Loucy (cell line): ENCODE data around the gene PDE4D.

Source experiments
- H2AFZ ChIP-seq: fragments of 200-600 bp; sonication (generic); 2 replicates; pipeline ENCODE4 v1.6.0; 2016; ENCODE audit warnings: antibody characterized with exemption, mild to moderate bottlenecking, low read length, moderate library complexity
- H3F3A ChIP-seq: fragments of 200-600 bp; 2 replicates; pipeline ENCODE4 v1.6.0; 2016; ENCODE audit warnings: antibody characterized with exemption, low read depth, mild to moderate bottlenecking
- H3K27me3 ChIP-seq: fragments of 200-600 bp; sonication (generic); 2 replicates; pipeline ENCODE4 v1.6.1; 2014; ENCODE audit warnings: low read length, mild to moderate bottlenecking; ENCODE audit not compliant: insufficient read depth, poor library complexity, severe bottlenecking
- H3K36me3 ChIP-seq: fragments of 200-600 bp; sonication (generic); 2 replicates; pipeline ENCODE4 v1.6.1; 2016; ENCODE audit warnings: low read length; ENCODE audit not compliant: insufficient read depth
- H3K4me1 ChIP-seq: fragments of 200-600 bp; sonication (generic); 2 replicates; pipeline ENCODE4 v1.5.1; 2014; ENCODE audit warnings: low read length, mild to moderate bottlenecking; ENCODE audit not compliant: insufficient read depth, poor library complexity, severe bottlenecking
- H3K4me2 ChIP-seq: fragments of 200-600 bp; sonication (generic); 2 replicates; pipeline ENCODE4 v1.6.0; 2014; ENCODE audit warnings: antibody characterized with exemption, low read length, low read depth, mild to moderate bottlenecking; ENCODE audit not compliant: poor library complexity, severe bottlenecking
- H3K4me3 ChIP-seq: fragments of 200-600 bp; sonication (generic); 2 replicates; pipeline ENCODE4 v1.5.1; 2014; ENCODE audit warnings: low read length, mild to moderate bottlenecking, mixed read lengths; ENCODE audit not compliant: poor library complexity, severe bottlenecking
- H3K79me2 ChIP-seq: fragments of 200-600 bp; sonication (generic); 2 replicates; pipeline ENCODE4 v1.6.1; 2014; ENCODE audit warnings: low read length; ENCODE audit not compliant: insufficient read depth
- H3K9ac ChIP-seq: fragments of 200-600 bp; sonication (generic); 2 replicates; pipeline ENCODE4 v1.6.0; 2014; ENCODE audit warnings: mild to moderate bottlenecking, low read depth, low read length, moderate library complexity; ENCODE audit not compliant: poor library complexity, severe bottlenecking
- H3K9me2 ChIP-seq: fragments of 200-600 bp; sonication (generic); replicated peaks from 2 replicates; pipeline ENCODE4 v1.6.1; 2016; ENCODE audit warnings: low read depth, low read length, mixed read lengths
- H3K9me3 ChIP-seq: fragments of 200-600 bp; sonication (generic); 2 replicates; pipeline ENCODE4 v1.6.1; 2014; ENCODE audit warnings: mild to moderate bottlenecking, antibody characterized with exemption, low read length, low read depth; ENCODE audit not compliant: insufficient read depth
- H4K20me1 ChIP-seq: fragments of 200-600 bp; sonication (generic); 2 replicates; pipeline ENCODE4 v1.6.0; 2014; ENCODE audit warnings: antibody characterized with exemption, low read length, mild to moderate bottlenecking; ENCODE audit not compliant: insufficient read depth, poor library complexity, severe bottlenecking
- CTCF ChIP-seq: fragments of 200-600 bp; sonication (generic); conservative IDR thresholded peaks from 2 replicates; pipeline ENCODE4 v1.5.1; 2014; ENCODE audit warnings: mild to moderate bottlenecking, antibody characterized with exemption, low read length
- EZH2phosphoT487 ChIP-seq: fragments of 200-600 bp; IDR thresholded peaks from 2 replicates; pipeline ENCODE4 v1.6.1; 2018; ENCODE audit warnings: antibody characterized with exemption, mild to moderate bottlenecking, moderate library complexity, borderline replicate concordance

Gene PDE4D

DNA sequence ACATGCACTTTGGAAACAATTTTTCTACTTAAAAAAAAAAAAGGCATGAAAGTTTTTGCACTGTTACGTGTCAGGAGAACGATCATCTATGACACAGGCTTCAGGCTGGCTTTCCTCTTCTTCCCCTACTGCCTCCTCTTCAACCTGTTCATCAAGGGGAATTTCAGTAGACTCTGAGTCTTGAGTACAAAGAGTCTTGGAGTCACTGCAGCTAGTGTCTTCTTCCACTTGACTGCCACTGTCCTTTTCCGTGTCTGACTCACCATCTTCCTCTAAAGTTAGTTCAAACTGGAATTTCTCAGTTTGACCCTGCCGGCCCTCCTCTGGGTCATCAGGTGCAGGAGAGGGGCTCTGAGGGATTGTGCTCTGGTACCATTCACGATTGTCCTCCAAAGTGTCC lies 918.9 kb downstream of the PDE4D start:
- Histone ChIP-seq H3K9me3 (no peaks in the 10 kb centered on the region), H4K20me1 (no peaks in the 10 kb centered on the region), H3F3A (no peaks in the 10 kb centered on the region), H2AFZ (no peak overlapping the region), H3K4me3 (no peak overlapping the region), H3K27me3 (no peaks in the 10 kb centered on the region), H3K79me2 (no peaks in the 10 kb centered on the region), H3K4me1 (no peaks in the 10 kb centered on the region), H3K9me2 (no peaks in the 10 kb centered on the region), H3K36me3 (no peaks in the 10 kb centered on the region; the same call in 1 of the 2 replicates), H3K4me2 (no peak overlapping the region), H3K9ac (no peak overlapping the region)
- TF ChIP-seq CTCF (no peak), EZH2phosphoT487 (no peak)

DNA sequence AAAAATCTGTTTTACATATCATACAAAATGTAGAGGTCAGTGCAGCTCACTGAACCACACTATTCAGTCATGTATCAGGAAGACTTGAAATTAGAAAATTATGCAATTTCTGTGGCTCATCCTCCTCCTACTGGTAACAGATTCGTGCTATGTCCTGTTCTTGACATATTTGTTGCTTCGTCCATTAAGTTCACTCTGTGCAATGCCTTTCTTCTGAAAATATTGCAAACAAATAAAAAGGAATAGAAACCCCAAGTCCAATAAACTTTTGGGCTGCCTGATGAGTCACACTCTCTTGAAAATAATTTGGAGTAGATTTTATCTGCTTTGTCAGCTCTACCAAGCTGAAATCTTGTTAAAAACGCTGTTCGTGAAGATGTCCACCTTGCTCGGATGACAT lies 919.4 kb downstream of the PDE4D start:
- no peaks in the 10 kb centered on the region for H4K20me1 ChIP-seq
- no peak overlapping the region for H2AFZ ChIP-seq
- no peaks in the 10 kb centered on the region for H3K9me2 ChIP-seq
- no peaks in the 10 kb centered on the region for H3K27me3 ChIP-seq
- no peak for TF ChIP-seq CTCF
- no peak for TF ChIP-seq EZH2phosphoT487
- H3K36me3 ChIP-seq: no peaks in the 10 kb centered on the region; the same call in 1 of the 2 replicates
- H3K9ac ChIP-seq: no peak overlapping the region
- H3K9me3 ChIP-seq: no peaks in the 10 kb centered on the region
- no peak overlapping the region for H3K4me2 ChIP-seq
- H3K79me2 ChIP-seq: no peaks in the 10 kb centered on the region
- H3F3A ChIP-seq: no peaks in the 10 kb centered on the region
- no peak overlapping the region for H3K4me3 ChIP-seq
- no peaks in the 10 kb centered on the region for H3K4me1 ChIP-seq

- no peak overlapping the region for H3K4me2 ChIP-seq
- no peaks in the 10 kb centered on the region for H4K20me1 ChIP-seq
- no peaks in the 10 kb centered on the region; the same call in 1 of the 2 replicates for H3K36me3 ChIP-seq
- H3K9me2 ChIP-seq: no peaks in the 10 kb centered on the region
- H3K9ac ChIP-seq: no peak overlapping the region
- no peak overlapping the region for H3K4me3 ChIP-seq
- no peaks in the 10 kb centered on the region for H3K9me3 ChIP-seq
- no peaks in the 10 kb centered on the region for H3F3A ChIP-seq
- H3K4me1 ChIP-seq: no peaks in the 10 kb centered on the region
- no peaks in the 10 kb centered on the region for H3K27me3 ChIP-seq
- H3K79me2 ChIP-seq: no peaks in the 10 kb centered on the region
- H2AFZ ChIP-seq: no peak overlapping the region
- TF ChIP-seq EZH2phosphoT487 (no peak), CTCF (no peak)
Observed at GRCh38 chr5:58972301-58972700, 921.2 kb downstream of the PDE4D start.
